Stimulated activated CD8-positive, alpha-beta memory T cell treated with anti-CD3 and anti-CD28 coated beads, Interleukin-4, amount 100 ng/mL, for 24 hours (primary cell): ENCODE data around the gene SELENON.
"Not testable (repeated sequence)": the region's sequence is repeated elsewhere in the genome, so short reads cannot be mapped to it uniquely, and the experiment has no call there.

ENCODE experiments used
- DNase-seq: peaks from one replicate; pipeline ENCODE4 v3.0.0-alpha.2; 2020; ENCODE audit warnings: low read depth

Gene SELENON

GRCh38 chr1:25831569-25832196 lies 31.7 kb downstream of the SELENON start:
- no peak for DNase-seq

DNA sequence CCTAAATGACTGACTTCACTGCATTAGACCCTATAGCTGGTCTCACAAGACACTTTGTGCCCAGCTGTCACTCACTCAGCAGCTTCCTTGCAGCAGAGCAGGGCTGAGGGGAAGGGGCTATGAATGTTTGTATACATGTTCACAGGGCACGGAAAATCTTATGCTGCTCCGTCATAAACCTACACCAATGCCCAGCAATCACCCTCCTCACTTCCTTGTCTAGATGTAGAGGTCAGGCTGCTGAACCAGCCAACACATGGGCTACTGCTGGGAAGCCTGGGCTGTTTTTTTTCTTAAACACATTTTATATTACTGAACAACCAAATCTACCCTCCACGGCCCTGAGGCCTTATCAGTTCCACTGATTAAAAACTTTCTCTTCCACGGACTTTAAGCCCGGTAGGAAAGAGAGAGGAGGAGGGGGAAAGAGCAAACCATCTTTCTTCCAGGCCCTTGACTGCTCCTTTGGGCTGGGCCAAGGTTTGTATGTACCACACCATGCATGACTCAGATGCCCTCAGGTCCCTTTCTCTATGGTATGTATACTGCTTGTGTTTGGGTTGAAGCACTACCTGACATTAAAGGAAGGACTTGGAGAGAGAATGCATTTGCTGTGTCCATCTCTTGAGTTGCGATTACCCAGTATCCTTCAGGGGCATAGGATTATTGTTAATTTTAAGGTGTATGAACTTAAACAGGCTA lies 32.5 kb downstream of the SELENON start:
- DNase-seq = no peak

DNA sequence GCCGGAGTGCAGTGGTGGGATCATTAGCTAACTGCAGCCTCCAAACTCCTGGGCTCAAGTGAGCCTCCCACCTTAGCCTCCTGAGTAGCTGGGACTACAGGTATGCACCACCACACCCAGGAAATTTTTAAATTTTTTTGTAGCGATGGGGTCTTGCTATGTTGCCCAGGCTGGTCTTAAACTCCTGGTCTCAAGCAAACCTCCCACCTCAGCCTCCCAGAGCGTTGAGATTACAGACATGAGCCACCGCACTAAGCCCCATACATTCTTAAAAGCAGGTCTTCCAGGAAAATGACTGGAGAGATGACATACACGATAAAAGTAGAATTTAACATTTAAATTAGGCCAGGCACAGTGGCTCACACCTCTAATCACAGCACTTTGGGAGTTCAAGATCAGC lies 33.2 kb downstream of the SELENON start:
- DNase-seq = no peak

DNA sequence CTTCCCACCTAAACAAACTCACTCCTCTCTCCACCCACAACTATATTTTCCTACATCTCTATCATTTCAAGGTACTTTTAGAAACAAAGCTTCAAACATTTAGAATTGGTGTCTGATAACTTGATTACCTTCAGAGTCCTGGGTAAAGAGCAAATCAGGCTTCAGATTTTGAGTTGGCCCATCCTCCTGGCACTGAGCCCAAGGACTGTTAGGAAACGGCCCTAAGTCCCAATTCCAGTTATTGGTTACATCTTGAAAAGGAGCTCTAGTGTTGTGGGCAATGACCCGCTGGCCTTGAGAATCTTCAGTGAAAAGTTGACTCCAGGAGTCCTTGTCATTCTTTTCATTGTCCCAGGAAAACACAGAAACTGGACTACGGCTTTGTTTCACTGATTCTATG lies 34.9 kb downstream of the SELENON start:
- no peak for DNase-seq

DNA sequence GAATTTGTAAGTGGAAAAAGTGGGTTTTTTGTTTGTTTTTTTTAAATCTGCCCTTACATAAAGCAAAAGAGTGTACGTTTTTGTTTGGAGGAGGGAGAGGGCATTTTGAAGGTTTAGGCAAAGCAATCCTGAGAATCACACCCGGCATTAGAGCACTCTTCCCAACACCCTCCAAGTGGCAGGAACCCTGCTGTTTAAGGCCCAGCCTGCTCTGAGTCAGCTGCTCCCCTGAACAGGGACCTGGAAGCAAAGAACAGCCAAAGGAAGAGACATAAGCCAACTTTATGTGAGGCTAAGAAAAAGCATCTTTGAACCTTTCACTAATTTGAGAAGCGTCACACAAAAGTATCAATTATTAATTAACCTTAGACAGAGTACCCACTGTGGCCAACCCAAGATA lies 36.7 kb downstream of the SELENON start:
- no peak for DNase-seq

DNA sequence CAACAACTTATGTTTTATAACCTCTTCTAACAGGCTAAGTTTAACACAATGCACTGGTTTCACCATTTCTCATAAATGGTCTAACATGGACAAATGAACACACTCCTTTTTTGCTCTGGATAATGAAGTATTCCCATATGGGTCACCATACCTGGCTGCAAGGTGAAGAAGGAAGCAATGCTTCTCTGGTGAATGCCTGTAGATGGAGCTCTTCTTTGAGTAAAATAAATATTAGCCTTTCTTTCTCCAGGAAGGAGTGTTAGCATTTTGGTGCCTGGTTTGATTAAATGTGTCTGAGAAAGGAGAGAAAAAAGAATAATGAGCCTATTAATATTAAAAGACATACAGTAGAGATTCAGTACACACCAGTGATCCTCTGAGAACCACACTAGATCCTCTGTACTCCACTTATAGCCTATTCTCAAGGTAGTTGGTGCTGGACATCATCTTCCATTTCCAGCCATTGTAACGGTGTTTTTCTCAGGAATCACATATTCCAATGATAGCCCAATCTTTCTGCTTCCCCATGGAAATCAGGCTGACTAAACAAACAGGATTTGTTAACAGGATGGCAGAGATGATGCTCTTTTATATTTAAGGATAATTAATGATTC lies 37.4 kb downstream of the SELENON start:
- no peak for DNase-seq

DNA sequence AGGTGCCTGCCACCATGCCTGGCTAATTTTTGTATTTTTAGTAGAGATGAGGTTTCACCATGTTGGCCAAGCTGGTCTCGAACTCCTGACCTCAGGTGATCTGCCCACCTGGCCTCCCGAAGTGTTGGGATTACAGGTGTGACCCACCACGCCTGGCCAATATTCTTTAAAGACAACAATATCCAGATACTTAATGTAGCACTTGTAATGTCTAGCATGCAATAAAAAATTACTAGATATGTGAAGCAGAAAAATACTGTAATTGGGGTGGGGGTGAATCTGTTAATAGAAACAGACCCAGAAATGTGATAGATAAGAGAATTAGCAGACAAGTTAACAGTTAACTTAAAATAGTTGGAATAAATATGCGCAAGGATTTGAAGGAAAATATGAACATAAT lies 39.8 kb downstream of the SELENON start:
- DNase-seq = not testable (repeated sequence)

- DNase-seq = no peak
Observed at GRCh38 chr1:25843483-25843882, 43.5 kb downstream of the SELENON start.

DNA sequence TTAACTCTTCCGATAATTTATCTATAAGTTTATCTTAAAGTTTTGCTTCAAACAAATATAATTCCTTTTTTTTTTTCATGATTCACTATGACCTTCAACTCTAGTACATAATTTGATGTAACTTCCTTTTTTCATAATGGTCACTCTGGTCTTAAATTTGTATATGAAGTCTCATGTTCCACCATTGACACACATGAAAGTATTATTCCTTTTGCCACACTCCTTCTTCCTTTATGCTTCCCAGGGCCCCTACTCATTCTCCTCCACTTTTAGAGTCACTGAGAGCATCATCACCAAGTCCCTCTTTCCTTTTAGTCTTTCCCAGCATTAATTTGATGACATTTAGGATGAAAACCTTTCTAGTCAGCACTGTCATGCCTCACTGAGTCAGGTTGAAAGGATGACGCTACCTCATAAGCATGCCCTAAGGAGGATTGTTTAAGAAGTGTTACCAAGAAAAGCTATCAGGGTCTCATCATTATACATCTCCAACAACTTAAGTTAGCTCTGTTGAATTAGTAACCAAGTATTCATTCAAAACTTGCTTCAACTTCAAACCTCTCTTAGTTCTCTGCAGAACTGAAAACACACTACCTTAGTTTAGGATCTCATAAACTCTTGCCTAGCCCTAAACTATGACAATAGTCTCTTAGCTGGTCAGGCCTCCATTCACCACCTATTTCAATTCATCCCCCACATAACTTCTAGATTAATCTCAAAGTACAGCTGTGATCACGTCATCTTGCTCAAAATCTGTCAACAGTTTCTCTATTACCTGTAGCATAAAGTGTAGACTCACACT lies 44.7 kb downstream of the SELENON start:
- no peak for DNase-seq

- DNase-seq = no peak
Observed at GRCh38 chr1:25845664-25846063, 45.7 kb downstream of the SELENON start.

DNA sequence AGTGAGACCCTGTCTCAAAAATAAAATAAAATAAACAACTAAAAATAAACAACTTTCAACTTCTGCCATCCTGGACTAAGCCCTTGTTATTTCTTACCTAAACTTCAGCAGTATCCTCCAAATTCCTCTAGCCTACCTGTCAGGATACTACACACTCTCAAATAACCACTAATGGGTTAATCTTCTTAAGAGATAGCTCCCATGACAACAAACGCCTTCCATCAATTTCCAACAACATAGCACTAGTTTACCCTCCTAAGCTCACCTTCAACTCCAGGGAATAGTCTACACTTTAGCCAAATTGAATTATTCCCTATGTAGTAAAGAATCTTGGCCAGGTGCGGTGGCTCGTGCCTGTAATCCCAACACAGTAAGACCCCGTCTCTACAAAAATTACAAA lies 47.9 kb downstream of the SELENON start:
- DNase-seq = no peak

- DNase-seq = no peak
Observed at GRCh38 chr1:25848531-25848930, 48.5 kb downstream of the SELENON start.

DNA sequence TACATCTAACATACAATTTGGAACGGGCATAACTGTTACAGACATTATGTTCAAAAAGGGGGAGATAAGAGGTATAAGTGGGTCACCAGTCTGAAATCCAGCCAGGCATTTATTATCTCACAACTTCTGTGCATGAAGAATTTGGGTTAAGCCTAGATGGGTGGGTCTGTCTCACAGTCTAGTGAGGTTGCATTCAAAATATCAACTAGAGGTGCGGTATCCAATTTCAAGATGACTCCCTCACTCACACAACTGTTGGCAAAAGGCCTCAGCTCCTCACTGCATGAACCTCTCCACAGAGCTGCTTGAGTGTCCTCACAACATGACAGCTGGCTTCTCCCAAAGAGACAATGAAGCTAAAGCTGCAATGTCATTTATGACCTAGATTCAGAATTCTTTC lies 54.6 kb downstream of the SELENON start:
- no peak for DNase-seq

GRCh38 chr1:25856856-25857255 lies 56.9 kb downstream of the SELENON start:
- DNase-seq = no peak

GRCh38 chr1:25858494-25858893 lies 58.5 kb downstream of the SELENON start:
- DNase-seq = no peak

GRCh38 chr1:25858906-25859789 lies 59.2 kb downstream of the SELENON start, which contains the start of gene AUNIP:
Gene AUNIP (minus strand): TSS chr1:25859457. CDS start chr1:25859357, 100 bp downstream.
- peak; percentile 84 for DNase-seq

GRCh38 chr1:25861316-25862286 lies 61.6 kb downstream of the SELENON start:
- DNase-seq = no peak

GRCh38 chr1:25862785-25863485 lies 62.9 kb downstream of the SELENON start:
- no peak for DNase-seq

GRCh38 chr1:25863486-25864262 lies 63.7 kb downstream of the SELENON start:
- DNase-seq = no peak
